Esophagus (tissue), 2 donors: Measurements from ENCODE around the gene TNRC18. TPM values are rescaled to one million over a fixed set of nuclear protein-coding genes. Genes with fewer than 3 reads are reported as not detected.

Source experiments
- H3K27ac ChIP-seq, 2 donors: one replicate each; pipeline ENCODE4 v1.5.1; 2013; ENCODE audit warnings: low read depth in 2 of 2, mild to moderate bottlenecking in 2 of 2, inconsistent platforms in 1 of 2, low read length in 1 of 2, moderate library complexity in 1 of 2
- H3K27me3 ChIP-seq, 2 donors: one replicate each; pipeline ENCODE4 v1.6.1; 2013; ENCODE audit warnings: low read length in 2 of 2, control low read depth in 1 of 2, mild to moderate bottlenecking in 1 of 2; ENCODE audit not compliant: insufficient read depth in 2 of 2, control insufficient read depth in 1 of 2
- H3K36me3 ChIP-seq, 2 donors: one replicate each; pipeline ENCODE4 v1.6.1; 2013; ENCODE audit warnings: low read length in 1 of 2; ENCODE audit not compliant: control insufficient read depth in 2 of 2, insufficient read depth in 2 of 2
- H3K4me1 ChIP-seq, 2 donors: one replicate each; pipeline ENCODE4 v1.6.1; 2013; ENCODE audit warnings: low read length in 1 of 2; ENCODE audit not compliant: control insufficient read depth in 2 of 2, insufficient read depth in 2 of 2
- H3K4me3 ChIP-seq, 2 donors: one replicate each; pipeline ENCODE4 v1.5.1; 2013; ENCODE audit warnings: low read length in 2 of 2, mild to moderate bottlenecking in 2 of 2, low read depth in 1 of 2, moderate library complexity in 1 of 2
- H3K9me3 ChIP-seq, 2 donors: one replicate each; pipeline ENCODE4 v1.6.1; 2013; ENCODE audit warnings: mild to moderate bottlenecking in 2 of 2, low read depth in 1 of 2, low read length in 1 of 2, moderate library complexity in 1 of 2; ENCODE audit not compliant: control insufficient read depth in 2 of 2, insufficient read depth in 1 of 2
- WGBS, 2 donors: extraction: QIAGEN DNeasy Blood & Tissue Kit; methylation state at CpG; one replicate each; pipeline ENCODE4 v1.1.7; 2013; 5-methylcytosine and 5-hydroxymethylcytosine counted together
- polyA plus RNA-seq, 2 donors: library from polyadenylated mRNA; stranded (reverse); fragments of 200-250 nt; gene quantifications; one replicate each; pipeline ENCODE4 v1.2.3, GENCODE V29; 2013
- donor health status: healthy with polysubstance abuse.
- donor health status: Bipolar disorder and iron deficiency.

The TNRC18 gene
- polyA plus RNA-seq, 2 donors: 18.0 to 34.0 TPM

DNA sequence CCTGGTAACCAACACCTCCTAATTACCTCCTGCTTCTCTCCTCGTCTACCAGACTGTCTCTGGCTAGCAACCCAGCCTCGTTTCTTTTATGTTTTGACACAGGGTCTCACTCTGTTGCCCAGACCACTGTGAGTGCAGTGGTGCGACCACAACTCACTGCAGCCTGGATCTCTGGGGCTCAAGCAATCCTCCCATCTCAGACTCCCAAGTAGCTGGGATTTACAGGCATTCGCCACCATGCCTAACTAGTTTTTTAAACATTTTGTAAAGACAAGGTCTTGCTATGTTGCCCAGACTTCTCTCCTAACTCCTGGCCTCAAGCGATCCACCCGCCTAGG, 10.2 kb downstream of the TNRC18 start:
- Histone ChIP-seq H3K9me3 (no peaks in the 10 kb centered on the region), H3K27ac (peak overlapping the region; percentile 47 to 67), H3K27me3 (no peaks in the 10 kb centered on the region), H3K36me3 (no peaks in the 10 kb centered on the region), H3K4me3 (no peak overlapping the region), H3K4me1 (peaks cover 0 to 11% of the 10 kb centered on the region in 2 donors)
- 65 to 71% methylated on average over 6 of the region's 6 CpGs for WGBS, 2 donors

DNA sequence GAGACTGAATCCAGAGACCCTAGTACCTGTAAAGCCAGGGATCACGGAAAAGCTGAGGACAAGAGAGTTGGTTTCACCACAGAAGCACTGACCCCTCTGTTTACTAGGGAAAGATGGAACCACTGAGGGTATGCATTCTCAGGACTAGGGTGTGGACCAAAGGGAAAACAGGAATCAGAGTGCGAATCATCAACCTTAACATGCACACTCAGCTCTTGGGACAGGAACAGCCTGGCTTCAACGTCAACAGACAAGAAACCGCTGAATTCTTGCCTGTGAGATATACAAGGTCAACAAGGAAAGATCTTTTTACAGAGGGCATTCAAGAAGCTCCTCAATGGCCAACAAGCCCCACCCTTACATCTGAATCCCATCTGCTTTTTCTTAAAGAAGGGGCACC, 14.9 kb downstream of the TNRC18 start:
- Histone ChIP-seq H3K4me3 (no peak overlapping the region), H3K9me3 (no peaks in the 10 kb centered on the region), H3K27me3 (no peaks in the 10 kb centered on the region), H3K36me3 (no peaks in the 10 kb centered on the region), H3K27ac (no peak overlapping the region), H3K4me1 (peaks cover 0 to 5% of the 10 kb centered on the region in 2 donors)
- WGBS, 2 donors: 64 to 69% methylated on average over 4 of the region's 4 CpGs

DNA sequence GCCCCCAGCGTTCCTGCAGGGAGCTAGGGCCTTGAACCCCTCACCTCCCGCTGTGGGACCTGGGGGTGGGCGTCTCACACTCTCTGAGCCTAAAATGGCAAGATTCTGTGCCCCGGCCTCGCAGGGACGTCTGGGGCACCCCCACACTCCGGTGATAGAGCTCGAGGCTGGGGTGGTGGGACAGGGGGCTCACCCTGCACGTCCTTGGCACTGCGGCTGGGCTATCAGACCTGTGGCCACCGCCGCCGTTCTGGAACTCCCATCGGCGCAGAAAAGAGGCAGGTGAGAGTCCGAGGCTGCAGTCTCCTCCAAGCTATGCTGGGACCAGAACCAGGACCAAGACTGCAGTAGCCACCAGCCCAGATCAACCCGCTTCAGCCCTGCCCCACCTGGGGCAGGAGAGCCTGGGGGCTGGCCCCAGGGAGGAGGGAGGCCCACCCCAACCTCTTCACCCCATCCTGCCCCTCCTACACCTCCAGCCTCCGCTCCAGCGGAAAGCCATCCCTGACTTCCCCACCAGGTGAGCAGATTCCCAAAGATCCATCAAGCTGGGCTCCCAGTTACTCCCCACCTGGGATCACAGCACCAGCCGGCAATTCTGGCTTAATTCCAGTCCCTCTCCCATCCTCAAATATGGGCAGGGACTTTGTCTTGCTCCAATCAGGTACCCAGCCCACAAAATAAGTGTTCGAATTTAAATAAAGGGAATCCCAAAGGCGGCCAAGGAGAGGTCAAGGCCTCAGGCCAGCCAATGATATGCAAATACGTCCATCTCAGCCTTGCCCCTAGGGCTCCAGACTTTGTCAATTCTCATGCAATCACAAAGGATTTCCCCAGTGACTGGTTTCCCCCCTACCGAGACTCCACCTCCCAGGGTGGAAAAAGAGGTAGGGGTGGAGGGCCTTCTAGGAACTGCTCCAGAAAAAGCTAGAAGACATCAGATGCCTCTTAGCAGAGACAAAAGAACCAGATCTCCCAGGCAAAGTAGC, 16.4 kb downstream of the TNRC18 start:
- H3K9me3 ChIP-seq: no peaks in the 10 kb centered on the region
- H3K27ac ChIP-seq: peak overlapping the region in 1 of 2 donors; percentile 10
- 69 to 75% methylated on average over 24 of the region's 24 CpGs for WGBS, 2 donors
- no peaks in the 10 kb centered on the region for H3K36me3 ChIP-seq
- H3K4me1 ChIP-seq: peaks cover 0 to 5% of the 10 kb centered on the region in 2 donors
- H3K27me3 ChIP-seq: no peaks in the 10 kb centered on the region
- no peak overlapping the region for H3K4me3 ChIP-seq

DNA sequence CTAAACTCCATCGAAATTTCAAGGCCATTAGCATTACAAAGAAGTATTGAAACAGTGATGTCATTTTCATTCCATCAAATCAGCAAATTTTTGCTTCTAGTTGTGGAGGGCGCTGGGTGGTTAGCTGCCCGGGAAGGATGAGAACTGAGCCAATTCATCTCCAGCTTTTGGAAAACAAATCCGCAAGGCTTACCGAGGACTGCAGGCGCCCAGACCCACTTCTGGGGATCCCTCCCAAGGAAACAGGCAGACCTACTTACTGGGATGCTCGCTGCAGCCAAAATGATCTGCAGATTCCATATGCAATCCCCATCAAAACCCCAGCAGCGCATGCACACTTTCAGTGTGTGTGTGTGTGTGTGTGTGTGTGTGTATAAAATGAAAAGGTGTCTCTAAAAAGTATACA, 19.2 kb downstream of the TNRC18 start:
- Histone ChIP-seq H3K27me3 (no peaks in the 10 kb centered on the region), H3K9me3 (no peaks in the 10 kb centered on the region), H3K36me3 (no peaks in the 10 kb centered on the region), H3K4me1 (peaks cover 0 to 5% of the 10 kb centered on the region in 2 donors), H3K27ac (peak overlapping the region in 1 of 2 donors; percentile 23), H3K4me3 (no peak overlapping the region)
- WGBS, 2 donors: 65 to 70% methylated on average over 8 of the region's 8 CpGs

DNA sequence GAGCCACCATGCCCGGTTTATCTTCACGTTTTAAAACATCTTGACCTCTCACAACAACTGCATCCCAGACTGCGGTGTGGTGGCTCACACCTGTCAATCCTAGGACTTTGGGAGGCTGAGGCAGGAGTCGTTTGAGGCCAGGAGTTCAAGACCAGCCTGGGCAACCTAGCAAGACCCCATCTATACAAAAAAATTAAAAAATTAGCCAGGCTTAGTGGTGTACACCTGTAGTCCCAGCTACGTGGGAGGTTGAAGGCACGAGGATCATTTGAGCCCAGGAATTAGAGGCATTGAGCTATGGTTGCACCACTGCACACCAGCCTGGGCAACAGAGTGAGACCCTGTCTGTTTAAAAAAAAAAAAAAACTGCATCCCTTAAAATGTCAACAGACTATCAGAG, 20.2 kb downstream of the TNRC18 start:
- peaks cover 0 to 3% of the 10 kb centered on the region in 2 donors for H3K4me1 ChIP-seq
- H3K27me3 ChIP-seq: no peaks in the 10 kb centered on the region
- no peaks in the 10 kb centered on the region for H3K36me3 ChIP-seq
- 88 to 94% methylated on average over 6 of the region's 6 CpGs for WGBS, 2 donors
- no peak overlapping the region for H3K4me3 ChIP-seq
- no peaks in the 10 kb centered on the region for H3K9me3 ChIP-seq
- H3K27ac ChIP-seq: no peak overlapping the region

DNA sequence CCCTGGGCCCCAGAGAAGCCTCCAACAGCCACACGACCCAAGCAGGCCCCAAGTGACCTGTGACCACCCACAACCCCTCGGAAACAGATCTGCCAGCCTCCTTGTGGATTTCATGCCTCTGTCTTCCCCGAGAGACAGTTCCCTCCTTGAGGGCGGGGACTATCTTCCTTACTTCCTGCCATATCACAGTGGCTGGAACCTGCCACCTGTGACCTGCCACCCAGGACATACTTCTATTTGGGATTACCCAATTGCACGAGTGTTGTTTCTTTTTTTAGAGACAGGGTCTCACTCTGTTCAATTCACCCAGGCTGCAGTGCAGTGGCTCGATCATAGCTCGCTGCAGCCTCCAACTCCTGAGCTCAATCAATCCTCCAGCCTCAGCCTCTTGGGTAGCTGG, 25.9 kb downstream of the TNRC18 start:
- peaks cover 11 to 17% of the 10 kb centered on the region in 2 donors for H3K4me1 ChIP-seq
- WGBS, 2 donors: 66 to 72% methylated on average over 7 of the region's 7 CpGs
- H3K27me3 ChIP-seq: no peaks in the 10 kb centered on the region
- peaks cover 0 to 16% of the 10 kb centered on the region in 2 donors for H3K36me3 ChIP-seq
- no peaks in the 10 kb centered on the region for H3K9me3 ChIP-seq
- no peak overlapping the region for H3K4me3 ChIP-seq
- peak overlapping the region; percentile 58 to 91 for H3K27ac ChIP-seq

DNA sequence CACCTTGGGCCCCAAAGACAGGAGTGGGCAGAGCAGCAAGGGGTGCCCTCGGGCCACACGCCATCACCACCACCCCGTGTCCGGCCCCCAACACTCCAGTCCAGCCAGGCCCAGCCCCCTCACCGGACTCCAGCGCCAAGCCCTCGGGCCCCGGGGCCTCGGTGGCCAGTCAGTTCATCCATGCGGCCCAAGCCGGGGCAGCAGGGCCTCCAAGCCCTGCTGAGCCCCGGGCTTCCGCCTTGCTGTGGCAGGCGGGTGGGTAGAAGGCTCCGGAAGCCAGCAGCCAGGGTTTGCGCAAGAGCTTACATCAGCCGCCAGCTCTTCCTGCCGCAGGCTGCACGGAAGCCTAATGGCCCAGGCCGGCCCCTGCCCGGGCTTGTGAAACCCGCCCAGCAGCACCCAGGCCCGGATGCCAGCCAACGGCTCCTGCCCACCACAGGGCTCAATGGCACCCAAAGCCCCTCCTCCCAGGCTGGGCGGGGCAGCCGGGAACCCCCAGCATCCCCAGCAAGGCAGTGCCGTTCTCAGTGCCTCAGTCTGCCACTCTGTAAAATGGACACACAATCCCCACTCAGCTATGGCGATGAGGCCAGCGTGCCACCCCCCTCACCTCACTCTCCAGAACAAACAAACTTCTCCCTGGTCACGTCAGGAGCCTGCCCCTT, 26.5 kb downstream of the TNRC18 start:
- Histone ChIP-seq H3K27ac (peak overlapping the region; percentile 60 to 91), H3K9me3 (no peaks in the 10 kb centered on the region), H3K4me3 (peak overlapping the region; percentile 46 to 50), H3K36me3 (peaks cover 0 to 17% of the 10 kb centered on the region in 2 donors), H3K4me1 (peaks cover 11 to 17% of the 10 kb centered on the region in 2 donors), H3K27me3 (no peaks in the 10 kb centered on the region)
- 19 to 24% methylated on average over 28 to 30 of the region's 30 CpGs for WGBS, 2 donors

DNA sequence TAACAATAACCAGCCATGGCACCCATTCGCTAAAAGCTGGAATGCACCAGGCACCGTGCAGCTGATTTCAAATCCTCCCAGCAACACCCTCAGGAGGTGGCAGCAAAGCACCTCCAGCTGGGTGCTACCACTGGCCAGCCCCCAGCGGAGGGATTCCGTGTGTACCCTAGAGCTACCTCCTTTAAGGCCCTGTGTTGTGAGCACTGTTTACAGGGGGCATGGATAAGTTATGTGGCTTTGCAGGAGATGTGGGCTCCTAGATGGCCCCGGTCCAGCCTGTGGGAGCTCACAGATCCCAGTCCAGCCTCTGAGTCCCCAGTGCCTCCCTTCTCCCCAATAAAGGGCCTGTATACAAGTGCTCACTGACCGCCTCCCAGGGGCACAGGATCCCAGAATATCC, 27.1 kb downstream of the TNRC18 start:
- Histone ChIP-seq H3K27ac (peak overlapping the region; percentile 60 to 91), H3K4me3 (peak overlapping the region; percentile 46 to 50), H3K4me1 (peaks cover 11 to 17% of the 10 kb centered on the region in 2 donors), H3K27me3 (no peaks in the 10 kb centered on the region), H3K9me3 (no peaks in the 10 kb centered on the region), H3K36me3 (peaks cover 0 to 20% of the 10 kb centered on the region in 2 donors)
- 28 to 53% methylated on average over 6 of the region's 6 CpGs for WGBS, 2 donors

DNA sequence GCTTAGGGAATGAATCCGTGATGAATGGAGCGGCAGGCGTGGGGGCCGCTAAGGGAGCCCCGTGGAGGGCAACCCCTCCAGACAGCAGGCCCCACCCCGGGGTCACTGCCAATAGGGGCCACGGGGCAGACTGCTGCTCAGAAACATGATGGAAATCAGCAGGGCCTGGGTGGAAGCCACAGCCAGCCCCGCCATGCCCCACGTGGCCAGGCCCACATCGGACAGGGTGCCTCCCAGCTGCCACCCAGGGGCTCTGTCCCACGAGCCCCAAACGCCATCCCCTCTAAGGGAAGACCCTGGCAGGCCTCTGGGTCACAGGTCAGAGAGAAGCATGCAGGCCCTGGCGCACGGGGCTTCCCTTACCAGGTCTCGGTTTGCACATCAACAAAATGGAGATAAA, 28.4 kb downstream of the TNRC18 start:
- H3K27ac ChIP-seq: peak overlapping the region in 1 of 2 donors; percentile 20
- H3K4me3 ChIP-seq: no peak overlapping the region
- no peaks in the 10 kb centered on the region for H3K27me3 ChIP-seq
- WGBS, 2 donors: 65 to 68% methylated on average over 15 of the region's 15 CpGs
- H3K36me3 ChIP-seq: peaks cover 0 to 22% of the 10 kb centered on the region in 2 donors
- peaks cover 11 to 17% of the 10 kb centered on the region in 2 donors for H3K4me1 ChIP-seq
- no peaks in the 10 kb centered on the region for H3K9me3 ChIP-seq
